ES-I3 (cell line): ENCODE results near the gene PMPCA.

Experiments
- H3K36me3 ChIP-seq: 2 replicates; pipeline ENCODE4 v1.6.1; 2013; ENCODE audit warnings: mild to moderate bottlenecking, low read length, control low read depth, moderate library complexity; ENCODE audit not compliant: insufficient read depth
- H3K4me1 ChIP-seq: 2 replicates; pipeline ENCODE4 v1.6.1; 2013; ENCODE audit warnings: mild to moderate bottlenecking, control low read depth, low read length; ENCODE audit not compliant: insufficient read depth
- H3K9ac ChIP-seq: 2 replicates; pipeline ENCODE4 v1.6.1; 2013; ENCODE audit warnings: low read depth, mild to moderate bottlenecking, low read length, moderate library complexity
- H3K9me3 ChIP-seq: 2 replicates; pipeline ENCODE4 v1.6.1; 2013; ENCODE audit warnings: mild to moderate bottlenecking, low read length, moderate library complexity; ENCODE audit not compliant: control insufficient read depth, insufficient read depth

The PMPCA gene

GRCh38 chr9:136370037-136370436 is 40.4 kb upstream of the PMPCA start:
- Histone ChIP-seq H3K9me3 (no peaks in the 10 kb centered on the region), H3K4me1 (peaks cover 8% of the 10 kb centered on the region; the same call in 1 of the 2 replicates), H3K36me3 (no peaks in the 10 kb centered on the region), H3K9ac (no peak overlapping the region)

GRCh38 chr9:136370687-136371532 is 39.5 kb upstream of the PMPCA start:
- H3K36me3 ChIP-seq: 0 out of 2 replicates have a peak, but pooled peaks cover 3% of the 10 kb centered on the region
- H3K4me1 ChIP-seq: peaks cover 8% of the 10 kb centered on the region; the same call in 1 of the 2 replicates
- no peaks in the 10 kb centered on the region for H3K9me3 ChIP-seq
- no peak overlapping the region for H3K9ac ChIP-seq

GRCh38 chr9:136371533-136371880 is 39.0 kb upstream of the PMPCA start:
- no peaks in the 10 kb centered on the region for H3K9me3 ChIP-seq
- H3K36me3 ChIP-seq: 0 out of 2 replicates have a peak, but pooled peaks cover 4% of the 10 kb centered on the region
- no peak overlapping the region for H3K9ac ChIP-seq
- H3K4me1 ChIP-seq: peaks cover 8% of the 10 kb centered on the region; the same call in 1 of the 2 replicates

GRCh38 chr9:136372006-136372405 is 38.5 kb upstream of the PMPCA start:
- H3K9me3 ChIP-seq: no peaks in the 10 kb centered on the region
- 0 out of 2 replicates have a peak, but pooled peaks cover 4% of the 10 kb centered on the region for H3K36me3 ChIP-seq
- H3K4me1 ChIP-seq: peaks cover 8% of the 10 kb centered on the region; the same call in 1 of the 2 replicates
- no peak overlapping the region for H3K9ac ChIP-seq

- Histone ChIP-seq H3K9me3 (no peaks in the 10 kb centered on the region), H3K36me3 (0 out of 2 replicates have a peak, but pooled peaks cover 4% of the 10 kb centered on the region), H3K4me1 (peaks cover 8% of the 10 kb centered on the region; the same call in 1 of the 2 replicates), H3K9ac (no peak overlapping the region)
These were observed 37.7 kb upstream of the PMPCA start for GRCh38 chr9:136372561-136373299.

- H3K36me3 ChIP-seq: 0 out of 2 replicates have a peak, but pooled peaks cover 4% of the 10 kb centered on the region
- peaks cover 8% of the 10 kb centered on the region; the same call in 1 of the 2 replicates for H3K4me1 ChIP-seq
- H3K9me3 ChIP-seq: no peaks in the 10 kb centered on the region
- H3K9ac ChIP-seq: no peak within 1 kb of the TSS
These were observed 36.9 kb upstream of the PMPCA start, which contains the start of gene CARD9 for GRCh38 chr9:136373300-136374182. TSS of gene CARD9 (minus strand) at chr9:136373669. CDS start at chr9:136372078, 1,591 bp downstream.

- Histone ChIP-seq H3K9me3 (no peaks in the 10 kb centered on the region), H3K9ac (no peak overlapping the region), H3K36me3 (0 out of 2 replicates have a peak, but pooled peaks cover 4% of the 10 kb centered on the region), H3K4me1 (peaks cover 8% of the 10 kb centered on the region; the same call in 1 of the 2 replicates)
These were observed 36.3 kb upstream of the PMPCA start for GRCh38 chr9:136374183-136374575.

GRCh38 chr9:136375096-136375495 is 35.4 kb upstream of the PMPCA start:
- Histone ChIP-seq H3K9ac (no peak overlapping the region), H3K9me3 (no peaks in the 10 kb centered on the region)

GRCh38 chr9:136376457-136376856 is 34.0 kb upstream of the PMPCA start:
- Histone ChIP-seq H3K36me3 (0 out of 2 replicates have a peak, but pooled peaks cover 4% of the 10 kb centered on the region), H3K9me3 (no peaks in the 10 kb centered on the region), H3K9ac (no peak overlapping the region), H3K4me1 (peaks cover 8% of the 10 kb centered on the region; the same call in 1 of the 2 replicates)

More at GRCh38 chr9:136375096-136375495, 35.4 kb upstream of the PMPCA start:
- H3K4me1 ChIP-seq: peaks cover 8% of the 10 kb centered on the region; the same call in 1 of the 2 replicates
- 0 out of 2 replicates have a peak, but pooled peaks cover 4% of the 10 kb centered on the region for H3K36me3 ChIP-seq

- no peaks in the 10 kb centered on the region for H3K9me3 ChIP-seq
- H3K9ac ChIP-seq: no peak overlapping the region
- H3K4me1 ChIP-seq: peaks cover 8% of the 10 kb centered on the region; the same call in 1 of the 2 replicates
- 0 out of 2 replicates have a peak, but pooled peaks cover 4% of the 10 kb centered on the region for H3K36me3 ChIP-seq
These were observed 32.9 kb upstream of the PMPCA start for GRCh38 chr9:136377341-136378169.

GRCh38 chr9:136378170-136379002 is 32.1 kb upstream of the PMPCA start:
- no peaks in the 10 kb centered on the region; the same call in 1 of the 2 replicates for H3K4me1 ChIP-seq
- no peaks in the 10 kb centered on the region for H3K9me3 ChIP-seq
- H3K36me3 ChIP-seq: 0 out of 2 replicates have a peak, but pooled peaks cover 4% of the 10 kb centered on the region
- H3K9ac ChIP-seq: no peak overlapping the region

GRCh38 chr9:136379003-136379287 is 31.5 kb upstream of the PMPCA start:
- Histone ChIP-seq H3K36me3 (0 out of 2 replicates have a peak, but pooled peaks cover 4% of the 10 kb centered on the region), H3K4me1 (no peaks in the 10 kb centered on the region), H3K9me3 (no peaks in the 10 kb centered on the region)

More at GRCh38 chr9:136379003-136379287, 31.5 kb upstream of the PMPCA start:
- no peak overlapping the region for H3K9ac ChIP-seq
